NCI-H526 (cell line): ENCODE data around the gene ETV6.

Experiments
- DNase-seq, 2 experiments: peaks; one replicate each; lab custom pipeline; 2025; lab: John Stamatoyannopoulos, UW

The ETV6 gene

DNA sequence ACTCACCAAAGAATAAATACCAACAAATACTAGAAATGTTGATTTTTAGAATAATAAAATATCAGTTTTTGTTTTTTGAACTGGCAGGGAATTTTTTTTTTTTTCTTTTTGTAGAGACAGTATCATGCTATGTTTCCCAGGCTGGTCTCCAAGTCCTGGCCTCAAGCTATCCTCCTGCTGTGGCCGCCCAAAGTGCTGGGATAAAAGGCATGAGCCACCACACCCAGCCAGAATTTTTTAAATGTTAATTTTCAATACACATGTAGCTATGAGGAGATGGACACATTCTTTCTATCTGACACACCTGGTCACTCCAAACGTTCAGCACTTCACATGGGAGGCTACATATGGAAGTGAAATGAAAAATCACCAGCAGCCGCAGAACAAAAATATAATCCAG lies 126.8 kb downstream of the ETV6 start:
- no peak for DNase-seq

DNA sequence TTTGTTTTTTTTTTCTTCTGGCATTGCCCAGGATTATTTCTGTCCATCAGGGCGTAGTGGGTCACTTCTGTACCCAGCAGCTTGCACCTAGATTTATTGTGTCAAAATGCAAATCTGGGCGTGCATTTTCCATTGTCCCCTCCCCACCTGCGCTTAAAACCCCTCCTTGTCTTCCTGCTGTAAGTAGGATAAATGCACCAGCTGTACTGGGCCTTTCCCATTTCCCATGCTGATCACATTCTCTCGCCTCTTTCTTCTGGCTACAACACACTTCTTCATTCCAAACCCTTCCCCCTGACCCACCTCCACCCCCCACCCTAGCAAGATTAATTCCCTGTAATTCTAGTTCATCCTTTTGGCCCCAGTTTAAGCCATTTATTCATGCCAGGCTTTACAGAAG lies 128.0 kb downstream of the ETV6 start:
- peak; percentile 78 to 91 for DNase-seq

DNA sequence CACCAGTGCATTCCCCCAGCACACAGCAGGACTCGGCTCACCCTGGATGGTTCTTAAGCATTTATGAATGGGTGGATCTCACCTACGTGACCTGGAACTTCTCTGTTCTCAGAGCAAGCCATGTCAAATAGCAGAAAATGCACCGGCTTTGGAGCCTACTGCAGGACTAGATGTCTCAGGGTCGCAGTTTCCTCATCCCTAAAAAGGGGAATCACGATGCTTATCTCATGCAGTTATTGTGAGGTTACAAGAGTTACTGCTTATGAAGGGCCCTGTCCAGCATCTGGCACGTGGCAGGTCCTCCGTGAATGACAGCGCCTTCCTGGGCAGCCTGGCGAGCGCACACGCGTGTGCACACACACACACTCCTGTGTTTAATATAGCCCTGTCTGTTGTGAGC lies 128.5 kb downstream of the ETV6 start:
- DNase-seq, result no peak

DNA sequence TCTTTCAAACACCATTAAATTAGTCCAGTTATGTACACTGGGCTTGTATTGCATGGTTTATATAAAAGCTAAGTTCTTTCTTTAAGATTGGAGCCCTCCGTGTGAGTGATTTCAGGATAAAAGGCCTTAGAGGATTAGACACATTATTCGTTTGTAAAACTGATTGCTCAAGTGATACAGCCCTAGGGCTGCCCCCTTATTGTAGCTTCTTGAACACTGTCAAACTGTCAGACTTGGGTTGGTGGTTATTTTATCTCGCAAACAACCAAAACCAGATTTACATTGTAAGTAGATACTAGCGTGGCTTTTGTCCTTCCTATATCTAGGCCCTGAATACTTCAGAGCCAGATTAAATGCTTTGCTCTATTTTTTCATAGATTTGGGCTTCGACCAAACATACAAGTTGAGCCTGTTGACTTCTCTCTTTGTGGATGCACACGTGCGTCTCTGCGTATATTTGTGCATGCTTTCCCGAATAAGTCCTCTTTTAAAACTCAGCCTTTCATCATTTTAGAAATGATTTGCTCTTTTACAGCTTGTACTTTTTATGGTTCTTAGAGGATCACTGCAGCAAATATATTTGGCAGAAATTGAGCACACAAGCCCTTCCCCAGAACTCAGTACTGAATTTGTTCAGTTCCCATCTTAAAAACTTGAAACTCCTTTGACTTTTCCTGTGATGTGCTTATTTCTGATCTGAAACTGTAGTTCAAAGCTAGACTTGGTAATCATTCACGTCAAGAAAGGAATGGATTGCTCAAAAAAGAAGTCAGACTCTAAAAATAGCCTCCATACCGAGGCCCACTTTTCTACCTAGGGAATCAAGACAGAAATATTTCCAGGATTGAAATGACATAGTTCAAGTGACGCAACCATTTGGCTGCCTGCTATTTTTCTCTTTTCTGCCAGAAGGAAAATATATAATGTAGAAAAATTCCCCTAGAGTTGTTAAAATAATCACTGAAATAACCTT lies 129.5 kb downstream of the ETV6 start:
- DNase-seq, result no peak

DNA sequence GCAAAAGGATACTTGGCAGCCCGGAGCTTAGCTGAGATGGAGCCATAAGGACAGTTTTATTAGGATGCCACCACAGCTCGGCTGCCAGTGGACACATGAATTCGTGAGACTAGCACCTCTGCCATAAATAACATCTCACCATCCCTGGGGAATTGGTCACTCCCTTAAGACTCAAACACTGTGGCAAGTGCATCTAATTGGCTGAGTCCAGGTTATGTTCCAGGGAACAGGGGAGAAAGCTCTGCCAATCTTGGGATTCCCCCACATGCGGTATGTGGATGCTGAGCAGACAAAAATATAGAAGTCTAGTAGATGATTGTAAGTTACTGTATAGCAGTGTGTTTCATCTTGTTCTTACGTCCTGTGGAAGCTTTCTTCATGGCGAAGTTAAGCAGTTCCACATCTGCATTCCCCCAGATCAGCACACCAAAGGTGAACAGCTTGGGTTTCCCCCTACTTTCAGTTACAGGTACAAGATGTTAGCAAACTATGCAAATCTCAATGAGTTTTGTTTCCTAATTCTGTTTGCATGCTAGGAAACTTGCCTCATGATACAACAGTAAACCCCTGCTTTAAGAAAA lies 131.1 kb downstream of the ETV6 start:
- peak in 1 of 2 experiments; percentile 19 for DNase-seq

DNA sequence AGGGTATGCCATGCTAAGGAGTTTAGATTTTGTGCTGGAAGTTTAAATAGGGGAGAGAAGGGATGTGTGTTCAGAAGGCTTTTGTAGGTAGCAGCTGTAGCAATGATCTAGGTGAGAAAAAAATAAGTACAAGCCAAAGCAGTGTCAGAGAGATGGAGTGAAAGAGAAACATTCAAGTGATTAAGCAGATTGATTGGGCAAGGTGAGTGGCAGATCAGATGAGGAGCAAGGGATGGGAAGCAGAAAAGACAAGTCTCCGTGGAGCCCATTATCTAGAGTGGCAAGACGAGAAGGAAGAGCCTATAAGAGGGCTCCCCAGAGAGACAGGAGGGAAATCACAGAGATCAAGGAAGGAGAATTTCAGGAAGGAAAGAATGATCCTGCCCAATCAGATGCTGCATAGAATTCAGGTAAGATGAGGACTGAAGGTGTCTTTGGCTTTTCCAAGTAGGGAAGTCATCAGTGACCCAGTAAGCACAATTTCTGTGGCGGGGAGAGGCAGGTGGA lies 133.5 kb downstream of the ETV6 start:
- DNase-seq, result no peak

DNA sequence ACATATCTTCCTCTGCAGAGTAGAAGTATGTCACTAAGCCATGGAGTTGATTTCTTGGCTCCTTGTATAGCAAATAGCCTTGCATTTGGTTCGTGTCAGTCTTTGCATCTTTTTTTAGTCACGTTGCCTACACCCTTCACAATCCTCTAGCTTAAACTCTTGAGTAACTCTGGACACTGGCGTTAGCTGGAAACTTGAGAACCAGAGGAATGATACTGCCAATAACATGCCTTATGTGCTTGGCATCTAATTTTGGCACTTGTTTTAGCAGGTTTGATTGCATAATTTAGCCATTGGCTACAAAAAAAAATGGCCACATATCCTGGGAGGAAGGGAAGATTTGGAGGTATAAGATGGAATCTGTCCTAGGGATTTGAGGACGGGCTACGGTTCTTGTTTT lies 136.2 kb downstream of the ETV6 start:
- no peak for DNase-seq

DNA sequence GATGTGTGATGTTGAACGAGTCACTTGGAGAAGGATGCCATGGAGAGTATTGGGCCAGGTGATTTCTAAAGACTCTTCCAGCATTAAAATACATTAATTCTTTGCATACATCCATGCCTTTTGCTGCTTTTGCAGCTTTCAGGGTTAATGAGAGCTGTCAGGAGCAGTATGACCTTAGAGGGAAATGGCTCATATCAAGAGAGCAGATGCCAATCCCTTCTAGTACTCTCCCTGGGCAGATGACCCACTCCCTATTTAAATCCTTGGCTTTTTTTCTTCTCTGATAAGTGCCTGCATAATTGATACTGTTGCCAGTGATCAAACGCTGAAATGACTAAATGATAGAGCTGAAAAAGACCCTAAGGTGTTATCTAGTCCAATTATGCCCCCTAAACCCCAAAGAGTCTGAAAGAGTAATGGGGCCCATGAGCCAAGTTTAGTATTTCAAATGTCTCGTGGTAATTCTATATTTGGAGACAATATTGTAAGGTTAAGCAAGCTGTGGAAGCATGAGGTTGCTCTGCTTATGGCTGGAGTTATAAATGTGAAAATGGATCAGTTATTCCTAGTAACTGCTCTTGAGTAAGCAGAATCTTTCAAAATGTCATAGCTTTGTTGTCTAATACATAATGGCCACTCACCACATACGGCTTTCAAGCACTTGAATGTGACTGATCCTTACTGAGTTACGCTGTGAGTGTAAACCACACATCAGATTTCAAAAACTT lies 137.3 kb downstream of the ETV6 start:
- DNase-seq, result no peak

DNA sequence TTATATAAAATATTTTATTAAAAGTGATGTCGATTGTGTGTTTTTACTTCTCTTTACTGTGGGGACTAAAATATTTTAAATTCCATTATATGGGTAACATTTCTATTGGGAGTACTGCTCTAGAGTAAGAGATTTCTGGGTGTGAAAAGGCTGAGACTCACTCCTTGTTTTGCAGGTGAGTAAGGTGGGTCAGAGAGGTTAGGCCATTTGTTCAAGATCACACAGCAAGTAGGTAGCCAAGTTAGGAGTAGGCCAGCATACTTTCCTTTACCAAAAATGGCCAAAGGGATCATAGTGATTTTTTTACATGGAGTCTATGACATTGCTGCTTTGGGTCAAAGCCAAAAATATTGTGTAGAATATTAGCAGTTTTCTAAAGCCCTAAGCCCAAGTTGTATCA lies 138.0 kb downstream of the ETV6 start:
- no peak for DNase-seq

DNA sequence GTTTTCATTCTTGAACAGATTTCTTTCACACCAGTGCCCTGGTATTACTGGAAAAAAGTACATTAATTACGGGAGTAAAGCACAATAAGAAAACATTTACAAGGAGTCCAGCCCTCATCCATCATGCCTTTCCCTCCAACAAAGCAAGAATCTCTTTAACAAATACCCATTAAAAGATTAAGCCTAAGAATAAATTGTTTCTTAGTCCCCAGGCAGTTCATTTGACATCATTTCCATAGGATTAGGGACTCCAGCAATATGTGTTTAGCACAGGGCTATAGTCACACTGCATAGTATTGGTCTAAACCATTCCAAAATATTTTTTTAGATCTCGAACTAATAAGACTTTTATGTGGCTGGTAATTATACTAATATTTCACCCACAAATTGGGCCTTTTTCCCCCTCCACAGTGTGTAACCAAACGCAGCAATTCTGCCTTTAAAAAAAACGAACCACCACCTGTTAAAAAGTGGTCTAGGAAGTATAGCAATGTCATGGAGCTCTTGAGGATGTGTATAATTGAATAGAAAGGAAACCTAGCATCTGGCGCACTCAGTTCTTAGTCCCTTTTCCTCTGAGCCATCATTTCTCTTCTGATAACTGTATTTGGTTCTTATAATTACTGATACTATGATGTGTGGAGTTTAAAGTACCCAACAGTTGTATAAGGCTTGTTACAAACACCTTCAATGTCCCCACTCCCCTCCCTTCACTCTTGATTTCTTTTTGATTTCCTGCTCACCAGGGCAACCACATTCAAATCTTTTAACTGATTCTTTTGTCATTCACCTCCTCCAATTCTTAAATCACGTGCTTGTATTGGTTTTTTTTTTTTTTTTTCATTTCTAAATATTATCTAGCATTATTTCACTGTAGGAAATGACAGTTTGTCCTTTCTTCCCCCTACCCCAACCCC lies 138.7 kb downstream of the ETV6 start:
- peak; percentile 54 to 73 for DNase-seq

DNA sequence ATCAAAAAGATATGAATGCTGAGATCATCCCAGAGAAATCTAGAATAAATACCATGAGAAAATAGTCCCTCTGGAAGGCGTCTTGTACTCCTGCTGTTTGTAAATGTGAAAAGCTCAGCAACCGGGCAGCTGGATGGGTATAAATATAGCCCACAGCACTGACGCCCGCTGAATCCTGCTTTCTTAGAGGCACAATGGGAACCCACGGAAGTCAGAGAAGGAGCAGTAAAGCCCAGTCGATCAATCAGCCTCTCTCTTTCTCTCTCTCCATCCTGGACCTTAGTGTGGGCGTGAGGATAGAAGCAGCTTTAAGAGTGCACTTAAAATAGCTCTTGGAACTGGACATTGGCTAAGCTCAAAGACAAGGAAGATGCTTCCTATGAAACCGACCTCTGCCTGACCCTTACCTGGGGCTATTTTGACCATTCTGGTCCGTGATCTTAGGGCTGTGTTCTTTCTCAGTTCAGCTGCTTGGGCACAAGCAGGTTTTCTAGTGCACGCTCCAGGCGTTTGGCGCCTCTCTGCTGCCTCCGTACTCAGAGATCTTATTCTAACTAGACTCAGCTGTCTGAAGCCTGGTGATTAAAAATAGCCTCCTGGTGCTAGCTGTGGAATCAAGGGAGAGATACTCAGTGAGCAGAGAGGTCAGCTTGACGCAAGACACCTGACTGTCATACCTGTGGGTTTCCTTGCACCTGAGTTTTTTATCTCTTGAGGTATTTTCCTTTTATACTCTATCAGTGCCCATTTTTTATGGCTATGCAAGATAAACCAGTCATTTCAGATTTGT lies 144.6 kb downstream of the ETV6 start:
- DNase-seq, result peak in 1 of 2 experiments; percentile 11

DNA sequence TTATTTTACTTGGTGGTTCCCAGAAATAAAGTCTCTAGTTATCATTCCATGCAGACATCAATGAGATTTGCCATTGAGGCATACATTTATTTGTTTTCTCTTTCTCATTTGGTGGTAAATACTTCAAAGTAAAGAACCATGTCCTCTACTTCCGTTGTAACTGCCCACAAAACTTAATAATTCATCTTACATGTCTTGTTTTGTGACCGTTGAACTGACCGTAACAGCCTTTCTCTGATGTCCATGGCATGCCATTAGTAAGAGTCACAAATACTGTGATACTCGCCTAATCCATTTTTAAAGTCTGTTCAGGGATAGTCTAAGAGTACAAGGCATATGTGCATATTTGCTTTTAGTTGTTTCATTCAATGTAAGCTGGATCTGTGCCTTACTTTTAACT lies 145.3 kb downstream of the ETV6 start:
- DNase-seq, result no peak

DNA sequence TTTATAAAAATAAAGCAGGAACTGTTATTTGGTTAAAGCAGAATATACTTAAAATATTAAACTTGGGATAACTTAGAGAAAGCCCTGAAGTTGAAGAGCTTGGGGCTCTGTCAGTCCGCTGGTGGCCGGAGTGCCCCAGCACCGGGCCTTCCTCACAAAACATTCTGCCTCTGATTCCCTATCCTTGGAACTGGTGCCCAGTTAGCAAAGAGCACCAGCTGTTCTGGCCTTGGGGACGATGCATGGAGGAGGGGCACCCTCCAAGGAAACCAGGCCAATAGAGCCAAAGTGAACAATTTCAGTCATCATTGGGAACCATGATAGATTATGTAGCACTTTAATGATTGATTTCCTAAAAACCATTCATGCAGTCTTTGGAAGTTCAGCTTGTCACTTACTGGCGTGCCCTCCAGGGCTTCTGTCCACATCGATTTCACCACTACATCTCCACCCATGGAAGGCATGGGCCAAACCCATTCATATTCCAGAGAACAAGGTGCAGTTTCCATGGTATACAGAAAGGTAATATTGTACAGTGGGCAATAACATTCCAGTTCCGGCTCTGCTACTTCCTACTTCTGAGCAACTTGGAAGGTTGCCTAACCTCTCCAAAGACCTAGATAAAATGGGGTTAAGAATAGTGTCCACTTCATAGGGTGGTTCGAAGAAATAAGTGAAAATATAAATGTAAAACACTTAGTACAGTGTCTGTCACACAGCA lies 145.9 kb downstream of the ETV6 start:
- no peak for DNase-seq

DNA sequence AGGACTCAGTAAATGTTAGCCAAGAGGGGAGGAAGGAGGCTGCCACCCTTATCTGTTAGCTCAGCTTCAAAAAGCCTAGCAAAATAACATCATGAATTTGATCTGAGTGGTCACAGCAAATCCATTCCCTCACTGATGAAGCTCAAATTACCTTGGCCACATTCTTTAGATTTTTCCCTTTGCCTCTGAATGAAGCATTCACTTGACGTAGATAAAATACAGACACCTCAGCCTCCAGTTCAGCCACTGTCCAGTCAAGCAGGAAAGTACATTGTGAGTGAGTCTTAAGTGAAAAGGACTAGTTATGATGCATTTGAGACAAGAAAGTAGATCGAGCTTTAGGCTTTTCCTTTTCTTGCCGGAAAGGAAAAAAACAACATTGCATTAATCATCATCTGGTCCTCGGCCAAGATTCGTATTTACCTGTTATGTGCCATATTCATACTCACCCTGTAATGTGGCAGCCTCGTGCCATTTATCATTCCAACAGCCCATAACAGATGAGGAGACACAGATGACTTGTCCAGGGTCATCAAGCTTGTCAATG lies 146.5 kb downstream of the ETV6 start:
- no peak for DNase-seq

DNA sequence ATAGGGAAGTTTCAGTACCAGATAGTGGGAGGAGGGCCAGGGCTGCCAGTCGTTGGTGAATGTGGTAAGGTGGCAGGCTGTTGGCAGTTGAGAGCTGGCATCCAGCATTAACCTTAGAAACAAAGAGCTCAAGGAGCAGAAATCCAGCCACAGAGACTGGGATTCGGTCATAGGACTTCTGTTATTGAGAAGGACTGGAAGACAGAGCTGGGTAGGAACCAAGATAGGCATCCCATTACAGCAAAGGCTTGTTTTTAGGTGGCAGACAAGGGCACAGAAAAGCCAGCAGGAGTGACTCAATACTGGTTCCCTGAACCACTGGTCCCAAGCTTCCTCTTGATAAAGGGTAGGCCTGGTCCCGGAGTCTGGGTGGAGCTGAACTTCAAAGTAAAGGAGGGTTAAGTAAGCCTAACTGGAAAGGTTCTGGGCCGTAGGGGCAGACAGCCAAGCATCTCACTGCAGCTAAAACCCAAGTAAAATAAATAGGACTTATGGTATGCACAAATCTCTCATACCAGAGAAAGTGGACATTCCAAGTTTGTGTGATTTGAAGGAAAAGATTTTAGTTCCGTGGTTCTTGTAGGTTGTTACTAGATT lies 147.9 kb downstream of the ETV6 start:
- no peak for DNase-seq

DNA sequence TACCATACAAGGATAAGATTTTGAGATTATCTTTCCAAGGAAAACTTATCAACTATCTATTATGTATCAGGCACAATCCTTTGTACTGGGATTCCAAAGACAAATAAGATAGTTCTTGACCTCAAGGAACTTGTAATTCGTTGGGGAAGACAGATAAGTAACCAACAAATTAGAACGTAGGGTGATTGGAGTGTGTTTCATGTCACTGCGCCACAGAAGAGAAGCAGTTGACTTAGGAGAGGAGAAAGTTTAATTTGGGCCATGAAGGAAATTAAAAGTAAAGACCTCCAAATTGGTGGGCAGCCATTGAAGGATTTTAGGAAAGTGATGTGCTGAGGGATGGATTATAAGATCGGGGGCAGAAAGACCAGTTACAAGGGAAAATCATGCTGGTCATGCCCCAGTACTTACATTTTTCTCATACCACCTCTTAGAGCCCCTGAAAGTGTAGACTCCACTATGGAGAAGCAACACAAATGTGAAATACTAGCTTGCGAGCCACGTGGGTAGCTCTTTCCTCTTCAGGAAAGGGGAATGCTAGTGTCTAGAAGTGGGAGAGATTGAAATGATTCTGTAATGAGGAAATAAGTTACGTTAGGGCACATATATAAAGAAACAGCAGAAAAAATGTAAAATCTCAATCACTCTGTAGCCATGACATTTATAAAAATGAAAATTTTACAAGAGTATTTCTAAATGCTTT lies 148.7 kb downstream of the ETV6 start:
- no peak for DNase-seq

DNA sequence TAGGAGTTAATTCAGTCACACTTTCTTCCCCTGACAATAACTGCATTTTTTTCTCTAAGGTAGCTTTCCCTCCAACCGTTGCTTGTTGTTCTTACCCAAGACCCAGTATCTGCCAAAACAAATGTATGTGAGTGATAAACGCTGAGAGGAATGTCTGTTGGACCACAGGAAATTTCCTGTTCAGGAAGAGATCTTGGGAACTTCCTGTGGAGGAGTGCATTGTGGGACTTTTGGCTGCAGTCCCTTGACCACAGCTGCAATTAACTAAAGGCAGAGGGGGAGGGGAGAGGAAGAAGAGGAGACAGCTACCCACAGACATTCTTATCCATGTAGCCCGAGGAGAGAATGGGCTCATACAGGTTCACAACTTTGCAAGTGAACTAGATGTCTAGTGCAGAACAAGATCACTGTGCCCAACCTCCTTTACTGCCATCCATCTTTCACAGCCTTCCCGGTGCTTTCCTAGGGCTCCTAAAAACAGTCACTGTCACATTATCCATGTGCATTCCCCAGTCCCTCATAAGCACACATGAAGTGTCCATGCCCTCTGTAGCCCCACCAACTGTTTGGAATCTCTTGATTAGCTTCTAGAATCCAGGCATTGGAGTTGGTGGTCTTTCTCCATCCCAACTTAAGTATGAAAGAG lies 149.5 kb downstream of the ETV6 start:
- no peak for DNase-seq

DNA sequence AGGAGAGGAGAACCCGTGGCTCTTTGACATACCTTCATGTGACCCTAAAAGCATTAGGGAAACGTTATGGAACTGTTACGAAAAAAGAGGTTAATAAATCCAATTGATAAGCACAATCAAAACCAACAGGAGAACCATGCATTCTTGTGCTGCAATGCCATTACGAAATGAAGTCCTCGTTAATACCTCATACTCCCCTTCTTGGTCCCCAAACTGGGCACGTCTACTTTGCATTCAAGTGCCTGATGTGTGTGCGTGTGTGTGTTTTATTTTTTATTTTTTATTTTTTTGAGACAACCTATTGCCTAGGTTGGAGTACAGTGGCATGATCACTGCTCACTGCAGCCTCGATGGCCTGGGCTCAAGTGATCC lies 150.0 kb downstream of the ETV6 start:
- no peak for DNase-seq
